Breast epithelium (tissue), 3 donors: ENCODE data around the gene CAMK2B.

Experiments
- POLR2A ChIP-seq: fragments of 450-650 bp; IDR thresholded peaks from one replicate; pipeline ENCODE4 v1.6.1; 2016; ENCODE audit warnings: antibody characterized with exemption, mild to moderate bottlenecking, moderate library complexity
- TF ChIP-seq, protein P1 (sequence below), 3 donors: fragments of 450-650 bp; IDR thresholded peaks; one replicate each; pipeline ENCODE4 v1.5.1; 2016 to 2017; ENCODE audit warnings: antibody characterized with exemption in 3 of 3, mild to moderate bottlenecking in 3 of 3, moderate library complexity in 3 of 3

DNA sequence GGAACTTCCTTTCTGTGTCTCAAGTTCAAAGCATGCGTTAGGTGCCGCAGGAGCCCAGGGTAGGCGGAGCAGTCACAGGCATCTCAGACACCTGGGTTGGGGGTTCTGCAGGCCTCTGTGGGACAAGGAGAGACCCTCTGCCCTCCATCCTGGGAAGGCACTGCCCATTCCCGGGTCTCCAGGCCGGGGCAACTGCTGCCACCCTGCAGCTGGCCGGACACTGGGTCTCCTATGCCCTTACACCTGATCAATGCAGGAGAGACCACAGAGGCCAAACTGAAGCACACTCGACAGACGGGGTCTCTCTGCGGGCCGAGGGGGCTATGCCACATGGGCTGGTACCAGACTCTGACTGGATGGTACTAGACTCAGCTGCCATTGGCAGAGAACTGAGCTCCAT lies 87.7 kb downstream of the CAMK2B start:
- no peak for TF ChIP-seq POLR2A
- TF ChIP-seq, protein P1, sequence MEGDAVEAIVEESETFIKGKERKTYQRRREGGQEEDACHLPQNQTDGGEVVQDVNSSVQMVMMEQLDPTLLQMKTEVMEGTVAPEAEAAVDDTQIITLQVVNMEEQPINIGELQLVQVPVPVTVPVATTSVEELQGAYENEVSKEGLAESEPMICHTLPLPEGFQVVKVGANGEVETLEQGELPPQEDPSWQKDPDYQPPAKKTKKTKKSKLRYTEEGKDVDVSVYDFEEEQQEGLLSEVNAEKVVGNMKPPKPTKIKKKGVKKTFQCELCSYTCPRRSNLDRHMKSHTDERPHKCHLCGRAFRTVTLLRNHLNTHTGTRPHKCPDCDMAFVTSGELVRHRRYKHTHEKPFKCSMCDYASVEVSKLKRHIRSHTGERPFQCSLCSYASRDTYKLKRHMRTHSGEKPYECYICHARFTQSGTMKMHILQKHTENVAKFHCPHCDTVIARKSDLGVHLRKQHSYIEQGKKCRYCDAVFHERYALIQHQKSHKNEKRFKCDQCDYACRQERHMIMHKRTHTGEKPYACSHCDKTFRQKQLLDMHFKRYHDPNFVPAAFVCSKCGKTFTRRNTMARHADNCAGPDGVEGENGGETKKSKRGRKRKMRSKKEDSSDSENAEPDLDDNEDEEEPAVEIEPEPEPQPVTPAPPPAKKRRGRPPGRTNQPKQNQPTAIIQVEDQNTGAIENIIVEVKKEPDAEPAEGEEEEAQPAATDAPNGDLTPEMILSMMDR (IDR thresholded peaks at IDR 0.05): no peak
